Islet of Langerhans (tissue), 1 donor: Measurements from ENCODE around the gene ANKRD16.
"Not testable (repeated sequence)": the region's sequence is repeated elsewhere in the genome, so short reads cannot be mapped to it uniquely, and the experiment has no call there.

Experiments
- FAIRE-seq: peaks from one replicate; lab custom pipeline; 2011; peaks lifted over from hg19 to GRCh38; lab: Jason Lieb, UNC

Gene ANKRD16

GRCh38 chr10:5889624-5890451 lies at the start of gene ANKRD16, which contains the start of gene FBH1:
Gene ANKRD16, minus strand, starts transcription at chr10:5889893. Its CDS starts 539 bp downstream, at chr10:5889354.
Gene FBH1, plus strand, starts transcription at chr10:5890243. Its CDS starts 103 bp downstream, at chr10:5890346.
- no peak for FAIRE-seq

- FAIRE-seq: no peak
Observed at GRCh38 chr10:5938291-5938690, 48.6 kb upstream of the ANKRD16 start.

- FAIRE-seq: no peak
Observed at GRCh38 chr10:5937016-5937415, 47.3 kb upstream of the ANKRD16 start.

GRCh38 chr10:5935628-5936027 lies 45.9 kb upstream of the ANKRD16 start:
- no peak for FAIRE-seq

- no peak for FAIRE-seq
Observed at GRCh38 chr10:5933909-5934546, 44.3 kb upstream of the ANKRD16 start.

- no peak for FAIRE-seq
Observed at GRCh38 chr10:5932345-5932744, 42.7 kb upstream of the ANKRD16 start.

GRCh38 chr10:5930272-5930671 lies 40.6 kb upstream of the ANKRD16 start:
- no peak for FAIRE-seq

GRCh38 chr10:5929442-5929841 lies 39.7 kb upstream of the ANKRD16 start:
- FAIRE-seq: no peak

- no peak for FAIRE-seq
Observed at GRCh38 chr10:5927306-5927705, 37.6 kb upstream of the ANKRD16 start.

- no peak for FAIRE-seq
Observed at GRCh38 chr10:5924889-5925288, 35.2 kb upstream of the ANKRD16 start.

- FAIRE-seq: no peak
Observed at GRCh38 chr10:5921746-5922145, 32.1 kb upstream of the ANKRD16 start.

GRCh38 chr10:5919568-5919967 lies 29.9 kb upstream of the ANKRD16 start:
- no peak for FAIRE-seq

GRCh38 chr10:5918763-5919162 lies 29.1 kb upstream of the ANKRD16 start:
- no peak for FAIRE-seq

- no peak for FAIRE-seq
Observed at GRCh38 chr10:5917305-5917704, 27.6 kb upstream of the ANKRD16 start.

- FAIRE-seq: no peak
Observed at GRCh38 chr10:5915451-5915850, 25.8 kb upstream of the ANKRD16 start.

GRCh38 chr10:5913736-5914135 lies 24.0 kb upstream of the ANKRD16 start:
- FAIRE-seq: no peak

GRCh38 chr10:5911670-5912069 lies 22.0 kb upstream of the ANKRD16 start:
- no peak for FAIRE-seq

GRCh38 chr10:5910323-5911100 lies 20.8 kb upstream of the ANKRD16 start:
- no peak for FAIRE-seq

- not testable (repeated sequence) for FAIRE-seq
Observed at GRCh38 chr10:5908676-5909075, 19.0 kb upstream of the ANKRD16 start.

- no peak for FAIRE-seq
Observed at GRCh38 chr10:5906651-5907050, 17.0 kb upstream of the ANKRD16 start.

- FAIRE-seq: no peak
Observed at GRCh38 chr10:5905854-5906507, 16.3 kb upstream of the ANKRD16 start.

GRCh38 chr10:5904227-5904626 lies 14.5 kb upstream of the ANKRD16 start:
- FAIRE-seq: no peak
